ENCODE data around the gene GPR32.
"Not testable (repeated sequence)": the region's sequence is repeated elsewhere in the genome, so short reads cannot be mapped to it uniquely, and the experiment has no call there.

Gene GPR32

GRCh38 chr19:50778906-50779430 lies 8.7 kb downstream of the GPR32 start:
- no peak for TF ChIP-seq CTCF (conservative IDR thresholded peaks at IDR 0.05; ENCODE audit: low read length)
- no peak for DNase-seq (ENCODE audit: low read depth)
- H3K4me3 ChIP-seq (ENCODE audit: low read length), result no peak overlapping the region

DNA sequence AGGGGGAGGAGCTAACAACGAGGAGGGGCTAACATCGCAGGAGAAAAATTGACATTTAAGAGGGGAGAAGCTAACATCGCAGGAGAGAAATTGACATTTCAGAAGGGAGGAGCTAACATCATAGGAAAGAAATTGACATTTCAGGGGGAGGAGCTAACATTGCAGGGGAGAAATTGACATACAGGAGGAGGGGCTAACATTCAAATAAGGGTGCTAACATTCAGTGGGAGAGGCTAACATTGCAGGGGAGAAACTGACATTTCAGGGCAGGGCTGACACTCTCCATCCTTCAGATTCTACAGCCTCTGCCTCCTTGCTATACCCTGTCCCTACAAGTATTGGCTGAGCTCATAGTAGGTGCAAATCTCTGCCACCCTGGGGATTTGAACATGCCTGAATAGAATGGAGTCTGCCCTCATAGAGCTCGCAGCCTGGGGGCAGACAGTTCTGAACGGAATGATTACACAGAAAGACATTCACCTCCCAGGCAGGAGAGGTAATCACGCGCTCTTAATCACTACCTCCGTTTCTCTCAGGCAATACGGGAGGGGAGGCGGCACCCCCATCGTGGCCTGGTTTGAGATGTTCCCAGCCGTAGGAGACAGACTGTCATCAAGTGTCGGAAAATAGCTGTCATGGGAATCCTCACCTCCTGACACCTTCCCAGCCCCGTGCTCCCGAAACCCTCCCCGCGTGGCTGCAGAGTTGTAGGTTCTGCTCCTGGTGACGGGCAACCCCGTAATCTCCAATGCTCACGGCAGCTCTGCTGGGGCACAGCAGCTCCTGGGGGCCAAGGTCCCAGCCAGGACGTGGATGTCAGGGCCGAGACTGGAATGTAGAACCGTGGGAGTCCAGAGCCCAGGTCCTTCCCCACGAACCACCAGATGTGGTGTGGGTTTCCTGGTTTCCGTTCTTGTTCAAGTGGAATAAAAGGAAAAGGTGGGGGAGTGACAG lies 9.5 kb downstream of the GPR32 start:
- TF ChIP-seq CTCF (conservative IDR thresholded peaks at IDR 0.05; ENCODE audit: low read length), result no peak
- no peak for DNase-seq (ENCODE audit: low read depth)
- no peak overlapping the region for H3K4me3 ChIP-seq (ENCODE audit: low read length)

- no peak for TF ChIP-seq CTCF (conservative IDR thresholded peaks at IDR 0.05; ENCODE audit: low read length)
- H3K4me3 ChIP-seq (ENCODE audit: low read length), result no peak overlapping the region
- no peak for DNase-seq (ENCODE audit: low read depth)
These were observed 10.6 kb downstream of the GPR32 start for GRCh38 chr19:50780753-50781435.

- not testable (repeated sequence) for DNase-seq (ENCODE audit: low read depth); H3K4me3 ChIP-seq (ENCODE audit: low read length)
These were observed 13.5 kb downstream of the GPR32 start for GRCh38 chr19:50783848-50784152.

- TF ChIP-seq CTCF (conservative IDR thresholded peaks at IDR 0.05; ENCODE audit: low read length), result no peak
- H3K4me3 ChIP-seq (ENCODE audit: low read length), result no peak overlapping the region
- DNase-seq (ENCODE audit: low read depth), result no peak
These were observed 14.4 kb downstream of the GPR32 start for GRCh38 chr19:50784710-50785109.

GRCh38 chr19:50785329-50785728 lies 15.1 kb downstream of the GPR32 start:
- no peak for DNase-seq (ENCODE audit: low read depth)
- no peak for TF ChIP-seq CTCF (conservative IDR thresholded peaks at IDR 0.05; ENCODE audit: low read length)
- no peak overlapping the region for H3K4me3 ChIP-seq (ENCODE audit: low read length)

- no peak within 1 kb of the TSS for H3K4me3 ChIP-seq (ENCODE audit: low read length)
- no peak for DNase-seq (ENCODE audit: low read depth)
- no peak for TF ChIP-seq CTCF (conservative IDR thresholded peaks at IDR 0.05; ENCODE audit: low read length)
These were observed 20.1 kb downstream of the GPR32 start, which contains the start of gene ACP4 for GRCh38 chr19:50790396-50790795. ACP4 (plus strand) TSS chr19:50790415; CDS start chr19:50790415, 0 bp downstream.
